Hematopoietic multipotent progenitor cell treated with erythropoietin and hydrocortisone succinate and interleukin-3 and kit ligand, for 4 days (in vitro differentiated cells): ENCODE measurements around the gene ULK2.
"Not testable (repeated sequence)": the region's sequence is repeated elsewhere in the genome, so short reads cannot be mapped to it uniquely, and the experiment has no call there.

Source experiments
- DNase-seq: peaks from one replicate; pipeline ENCODE4 v3.0.0-alpha.2; 2015

ULK2 gene

DNA sequence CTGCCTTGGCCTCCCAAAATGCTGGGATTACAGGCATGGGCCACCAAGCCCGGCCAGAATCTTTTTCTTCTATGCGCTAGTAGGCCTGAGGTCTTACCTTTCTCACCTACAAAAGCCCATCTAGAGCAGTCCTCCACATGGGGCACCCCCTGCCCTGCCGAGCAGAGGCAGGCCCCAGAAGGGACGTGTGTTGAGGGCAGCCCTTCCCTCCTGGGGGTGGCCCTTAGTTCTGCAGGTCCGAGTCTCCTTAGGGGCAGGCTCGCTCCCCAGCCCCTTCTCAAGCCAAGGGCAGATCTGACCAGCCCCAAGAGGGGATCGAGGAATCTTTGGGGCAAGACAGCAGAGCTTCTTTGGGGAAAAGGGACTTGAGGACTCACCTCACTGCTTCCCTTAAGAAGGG is 101.7 kb downstream of the ULK2 start:
- DNase-seq, result no peak

DNA sequence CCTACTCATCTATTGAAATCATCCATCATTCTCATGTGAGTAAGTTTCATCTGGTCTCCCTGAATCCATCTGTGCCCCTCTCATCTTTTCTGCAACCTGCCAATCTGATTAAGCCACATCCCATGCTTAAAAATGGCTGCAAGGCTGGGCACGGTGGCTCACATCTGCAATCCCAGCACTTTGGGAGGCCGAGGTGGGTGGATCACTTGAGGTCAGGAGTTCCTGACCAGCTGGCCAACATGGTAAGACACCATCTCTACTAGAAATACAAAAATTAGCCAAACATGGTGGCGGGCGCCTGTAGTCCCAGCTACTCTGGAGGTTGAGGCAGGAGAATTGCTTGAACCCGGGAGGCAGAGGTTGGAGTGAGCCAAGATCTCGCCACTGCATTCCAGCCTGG is 103.7 kb downstream of the ULK2 start:
- DNase-seq, result not testable (repeated sequence)

DNA sequence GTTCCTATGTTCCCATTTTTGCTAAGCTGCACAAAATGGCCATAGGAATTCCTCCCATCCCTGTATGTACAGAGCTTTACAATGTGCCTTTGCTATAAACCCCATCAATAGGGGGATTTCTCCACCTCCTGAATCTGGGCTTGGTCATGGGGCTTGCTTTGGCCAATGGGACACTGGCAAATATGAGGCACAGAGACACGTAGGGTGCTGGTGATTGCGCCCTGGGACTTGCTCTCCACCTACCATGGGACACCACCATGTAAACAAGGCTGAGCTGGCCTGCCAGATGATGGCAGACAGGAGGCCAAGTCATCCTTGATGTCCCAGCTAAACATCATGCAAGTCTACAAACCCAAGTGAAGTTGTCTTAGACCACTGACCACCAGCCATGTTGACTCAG is 104.3 kb downstream of the ULK2 start:
- DNase-seq, result no peak

DNA sequence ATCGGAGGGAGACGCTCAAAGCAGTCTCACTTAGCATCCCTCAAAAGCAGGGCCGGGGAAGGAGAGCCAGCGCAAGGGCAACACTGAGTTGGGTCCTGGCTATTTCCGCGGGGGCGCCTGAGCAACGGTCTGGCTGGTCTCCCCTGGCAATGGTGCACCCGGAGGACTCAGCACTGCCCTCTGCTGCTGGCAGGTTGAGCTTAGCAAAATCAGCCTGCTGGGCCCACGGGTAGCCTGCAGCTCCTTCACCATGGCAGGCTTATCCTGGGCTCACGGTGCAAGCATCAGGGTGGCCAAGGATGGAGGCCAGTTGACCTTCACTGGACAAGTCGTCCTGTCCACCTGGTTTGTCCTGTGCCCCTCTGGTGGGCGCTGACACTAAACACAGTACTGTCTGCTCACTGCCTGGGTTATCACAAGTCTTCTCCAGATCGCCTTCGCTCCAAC is 105.2 kb downstream of the ULK2 start:
- peak; percentile 82 for DNase-seq

DNA sequence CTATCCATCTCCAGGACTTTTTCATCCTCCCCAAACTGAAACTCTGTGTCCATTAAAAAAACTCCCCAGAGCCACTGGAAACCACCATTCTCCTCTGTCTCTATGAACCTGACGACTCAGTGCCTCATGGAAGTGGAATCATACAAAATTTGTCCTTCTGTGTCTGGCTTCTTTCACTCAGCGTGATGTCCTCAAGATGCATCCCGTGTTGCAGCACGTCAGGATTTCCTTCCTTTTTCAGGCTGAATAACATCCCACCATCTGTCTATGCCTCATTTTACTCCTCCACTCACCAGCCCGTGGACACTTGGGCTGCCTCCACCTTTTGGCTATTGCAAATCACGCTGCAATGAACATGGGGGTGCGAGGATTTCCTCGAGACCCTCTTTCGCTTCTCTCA is 107.0 kb downstream of the ULK2 start:
- no peak for DNase-seq

DNA sequence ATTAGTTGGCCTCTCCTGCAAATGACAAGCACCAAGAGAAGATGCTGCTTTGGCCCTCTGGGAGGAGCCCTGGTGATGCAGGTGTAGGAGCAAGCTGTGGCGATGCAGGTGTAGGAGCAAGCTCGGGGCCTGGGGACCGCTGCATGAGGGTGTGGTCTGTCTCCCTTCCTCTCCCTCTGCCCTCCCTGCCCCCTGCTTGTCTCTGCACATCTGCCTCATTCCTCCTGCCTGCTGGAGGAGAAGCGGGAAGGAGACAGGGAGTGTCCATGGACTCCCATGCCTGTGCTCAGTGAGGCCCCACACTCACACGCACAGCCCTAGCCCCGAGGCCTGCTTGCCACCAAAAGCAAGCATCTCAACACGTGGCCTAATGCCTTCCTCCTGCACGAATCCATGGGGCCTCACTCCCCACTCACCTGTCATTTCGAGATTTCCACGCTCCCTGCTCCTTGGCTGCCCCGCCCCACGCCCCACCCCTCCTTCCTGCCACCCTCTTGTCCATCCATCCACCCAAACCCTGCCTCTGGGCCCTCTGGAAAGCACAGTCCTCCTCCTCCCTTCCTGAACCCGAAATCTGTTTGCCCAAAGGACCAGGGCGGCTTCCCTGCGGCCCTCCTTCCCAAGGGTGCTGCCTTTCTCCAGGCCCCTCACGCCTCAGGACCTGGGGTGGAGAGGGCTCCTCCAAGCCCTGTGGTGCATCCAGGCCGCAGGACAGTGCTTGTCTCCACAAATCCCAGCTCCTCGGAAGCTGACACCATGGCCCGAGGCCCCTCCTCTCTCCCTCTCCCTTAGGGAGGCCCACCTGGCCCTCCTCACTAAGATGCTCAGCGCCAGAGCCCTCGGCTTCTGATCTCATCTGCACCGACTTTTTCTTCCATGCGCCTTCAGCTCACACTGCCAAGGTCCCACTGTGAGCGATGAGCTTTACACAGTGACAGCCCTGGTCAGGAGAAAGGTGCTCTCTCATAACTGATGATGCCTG is 107.9 kb downstream of the ULK2 start:
- no peak for DNase-seq

DNA sequence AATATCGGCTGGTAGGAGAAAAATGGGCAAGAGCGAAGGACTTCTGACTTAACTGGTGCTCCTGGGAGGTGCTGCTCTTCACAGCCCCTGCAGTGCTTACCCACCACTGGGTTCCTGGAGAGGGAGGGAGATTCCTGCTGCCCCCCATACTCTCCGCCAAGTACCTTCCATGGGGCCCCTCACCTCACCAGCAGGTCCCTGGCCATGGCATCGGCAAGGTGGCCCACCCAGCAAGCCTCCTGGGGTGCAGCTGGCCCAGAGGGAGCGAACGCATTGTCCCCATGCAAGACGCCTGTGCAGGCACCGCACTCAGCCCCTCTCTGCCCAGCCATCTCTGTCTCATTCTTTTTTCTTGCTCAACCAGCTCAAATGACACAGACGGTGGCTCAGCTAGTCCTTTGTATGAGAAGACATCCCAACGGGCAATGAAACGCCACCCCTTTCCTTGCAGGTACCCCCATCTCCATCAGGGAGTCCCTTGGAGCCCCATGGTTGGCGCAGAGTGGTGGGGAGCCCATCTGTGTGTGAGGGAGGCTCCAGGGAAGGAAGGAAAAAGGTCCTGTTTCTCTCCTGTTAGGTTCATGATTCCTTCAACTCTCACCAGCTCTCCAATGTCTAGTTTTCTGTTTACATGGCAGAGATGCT is 110.1 kb downstream of the ULK2 start:
- DNase-seq, result no peak

DNA sequence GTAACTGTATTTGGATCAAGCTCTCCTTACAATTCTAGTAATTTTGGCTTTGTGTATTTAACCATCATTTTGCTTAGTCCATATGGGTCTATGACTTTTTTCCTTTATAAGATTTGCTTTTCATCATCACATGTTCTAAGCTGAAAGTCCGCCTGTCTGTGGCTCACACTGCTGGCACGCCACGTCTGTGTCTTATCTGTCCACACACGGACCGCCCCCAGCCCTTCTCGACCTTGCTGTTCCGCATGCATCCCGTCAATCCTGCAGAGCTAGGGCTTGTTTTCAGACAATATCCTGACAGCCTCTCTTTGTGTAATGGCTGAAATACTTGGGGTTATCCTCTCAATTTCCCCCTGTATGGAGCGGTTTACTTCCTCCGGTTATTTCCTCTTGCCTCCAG is 111.2 kb downstream of the ULK2 start:
- DNase-seq, result peak; percentile 25

DNA sequence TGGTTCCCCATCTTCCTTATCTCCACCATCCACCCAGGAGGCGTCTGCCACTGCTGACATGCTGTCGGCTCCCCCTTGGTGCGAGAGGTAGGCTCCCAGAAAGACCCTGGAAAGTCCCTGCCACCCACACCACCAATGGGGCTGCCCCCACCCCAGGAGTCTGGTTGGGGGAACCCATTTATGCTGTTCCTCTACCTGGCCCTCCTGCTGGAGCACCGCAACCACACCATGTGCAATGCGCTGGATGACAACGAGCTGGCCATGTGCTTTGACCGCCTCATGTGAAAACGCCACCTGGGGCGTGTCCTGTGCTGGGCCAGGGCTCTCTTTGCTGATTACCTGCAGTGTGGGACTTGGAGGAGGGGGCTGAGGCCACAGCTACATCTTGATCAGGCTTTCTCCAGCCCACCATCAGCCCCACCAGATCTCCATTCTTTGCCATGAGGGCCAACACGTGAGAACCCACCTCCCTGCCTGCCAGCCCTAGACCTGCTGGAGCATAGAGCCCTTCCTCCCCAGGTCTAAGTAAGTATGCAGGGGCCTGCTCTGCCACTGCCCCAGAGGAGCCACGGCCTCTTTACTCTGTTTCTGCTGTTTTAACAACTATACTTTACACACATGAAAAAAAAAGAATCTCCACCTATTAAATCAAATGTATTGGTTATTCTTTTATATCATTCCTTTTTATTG is 111.8 kb downstream of the ULK2 start:
- no peak for DNase-seq

DNA sequence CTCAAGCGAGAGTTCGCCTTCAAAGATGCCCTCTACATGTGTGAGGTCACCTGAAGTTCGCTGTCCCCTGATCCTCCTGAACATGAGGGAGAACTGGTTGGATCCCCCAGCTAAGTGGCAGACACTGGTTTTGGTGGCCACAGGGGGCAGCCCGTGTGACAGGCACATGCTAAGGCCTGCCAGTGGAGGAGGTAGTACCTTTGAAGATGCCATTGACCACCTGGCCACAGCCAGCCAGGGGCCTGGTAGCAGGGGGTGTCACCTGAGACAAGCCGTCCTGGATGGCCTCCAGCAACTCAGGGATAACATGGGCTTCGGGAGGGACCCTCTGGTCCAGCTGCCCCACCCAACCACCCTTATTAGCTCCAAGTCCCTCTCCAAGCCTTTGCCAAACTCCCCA is 112.3 kb downstream of the ULK2 start:
- no peak for DNase-seq

DNA sequence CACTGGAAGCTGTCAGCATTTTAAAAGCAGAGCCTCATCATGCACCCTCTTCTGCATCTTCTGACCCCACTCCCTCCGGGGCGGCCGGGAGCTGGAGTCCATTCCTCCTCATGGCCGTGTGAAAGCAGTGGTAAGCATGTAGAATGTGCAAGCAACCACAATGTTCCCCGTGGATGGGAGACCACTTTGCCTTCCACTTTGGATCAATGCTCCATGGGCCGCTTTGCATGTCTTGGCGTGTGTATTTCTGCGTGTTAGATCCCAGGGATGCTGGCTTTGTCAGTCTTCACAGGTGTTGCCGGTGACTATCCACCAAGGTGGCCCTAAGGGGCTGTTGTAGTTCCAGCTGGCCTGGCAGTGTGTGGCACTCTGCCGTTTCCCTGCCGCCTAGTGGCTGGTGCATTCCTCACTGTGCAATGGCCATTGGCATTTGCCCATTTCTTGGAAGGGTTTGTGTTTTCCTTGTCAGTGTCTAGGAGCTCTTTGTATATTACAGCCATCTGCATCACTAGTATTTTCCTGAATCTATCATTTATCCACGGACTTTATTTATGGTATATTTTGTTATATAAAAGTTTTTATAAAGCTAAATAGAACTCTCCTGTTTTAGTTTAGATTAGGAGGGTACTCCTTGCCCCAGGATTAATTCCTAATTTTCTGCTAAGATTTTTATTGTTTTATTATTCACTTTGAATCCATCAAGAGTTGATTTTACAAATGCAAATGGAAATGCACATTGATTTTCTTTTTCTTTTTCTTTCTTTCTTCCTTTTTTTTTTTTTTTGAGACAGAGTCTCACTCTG is 113.9 kb downstream of the ULK2 start:
- DNase-seq, result peak; percentile 45

DNA sequence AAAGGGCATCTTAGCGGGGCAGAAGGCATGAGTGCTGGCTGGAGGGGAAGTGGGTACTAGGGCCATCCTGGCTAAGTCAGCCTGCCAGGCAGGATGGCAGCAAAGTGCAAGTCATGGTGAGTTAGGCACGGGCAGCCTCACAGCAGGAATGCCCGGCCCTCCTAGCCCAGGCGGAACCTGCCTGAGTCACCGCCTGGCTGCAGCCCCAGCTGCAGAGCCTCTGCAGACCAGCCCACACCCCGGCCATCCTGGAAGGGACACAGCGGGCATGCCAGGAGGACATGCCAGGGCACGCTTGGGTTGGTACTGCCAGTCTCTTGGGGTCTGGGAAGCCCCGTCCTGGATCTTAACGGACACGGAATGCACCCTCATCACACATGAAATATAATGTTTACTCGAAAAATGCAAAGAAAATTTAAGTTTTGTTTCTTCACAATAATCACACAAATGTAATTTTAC is 114.7 kb downstream of the ULK2 start:
- DNase-seq, result peak; percentile 88

DNA sequence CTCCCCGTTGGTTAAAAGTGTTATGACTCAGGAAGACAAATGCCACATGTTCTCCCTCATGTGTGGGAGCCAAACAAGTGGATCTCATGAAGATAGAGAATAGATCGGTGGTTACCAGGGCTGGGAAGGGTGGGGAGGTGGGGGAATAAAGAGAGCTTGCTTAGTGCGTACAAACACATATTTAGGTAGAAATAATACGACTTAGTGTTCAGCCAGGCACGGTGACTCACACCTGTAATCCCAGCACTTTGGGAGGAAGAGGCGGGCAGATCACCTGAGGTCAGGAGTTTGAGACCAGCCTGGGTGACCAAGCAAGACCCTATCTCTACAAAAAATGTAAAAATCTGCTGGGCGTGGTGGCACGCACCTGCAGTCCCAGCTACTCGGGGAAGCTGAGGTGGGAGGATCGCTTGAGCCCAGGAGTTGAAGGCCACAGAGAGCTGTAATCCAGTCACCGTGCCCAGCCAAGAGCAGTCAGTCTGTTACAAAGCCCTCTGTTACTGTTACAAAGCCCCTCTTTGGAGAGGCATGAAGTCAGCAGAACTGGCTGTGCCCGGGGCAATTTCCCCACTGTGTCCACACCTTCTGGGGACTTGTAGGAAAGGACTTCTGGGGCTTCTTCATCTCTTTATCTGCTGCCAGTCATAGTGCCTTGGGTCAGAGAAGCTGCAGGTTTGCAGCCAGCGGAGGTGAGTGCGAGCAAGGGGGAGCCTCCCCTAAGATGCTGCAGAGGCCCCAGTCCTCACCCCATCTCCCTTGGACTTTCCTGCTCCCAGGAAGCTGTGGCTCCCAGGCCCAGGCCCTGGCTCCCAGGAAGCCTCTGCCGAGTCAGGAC is 115.3 kb downstream of the ULK2 start:
- no peak for DNase-seq

DNA sequence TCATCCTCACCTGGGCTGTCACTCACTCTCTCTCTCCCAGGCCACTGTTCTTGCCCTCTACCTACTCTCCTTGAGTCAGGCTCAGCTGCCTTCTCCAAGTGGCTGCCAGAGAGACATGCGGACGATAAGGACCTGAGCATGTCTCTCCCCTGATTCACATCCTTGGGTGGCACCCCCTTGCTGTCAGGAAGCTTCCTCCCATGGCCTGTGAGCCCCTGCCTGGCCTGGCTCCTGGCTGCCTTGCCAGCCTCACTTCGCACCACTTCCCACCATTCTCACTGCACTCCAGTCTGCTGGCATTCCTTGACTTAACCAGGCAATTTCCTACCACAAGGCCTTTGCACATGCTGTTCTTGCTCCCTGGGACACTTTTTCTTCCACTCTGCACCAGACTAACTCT is 116.9 kb downstream of the ULK2 start:
- DNase-seq, result no peak

DNA sequence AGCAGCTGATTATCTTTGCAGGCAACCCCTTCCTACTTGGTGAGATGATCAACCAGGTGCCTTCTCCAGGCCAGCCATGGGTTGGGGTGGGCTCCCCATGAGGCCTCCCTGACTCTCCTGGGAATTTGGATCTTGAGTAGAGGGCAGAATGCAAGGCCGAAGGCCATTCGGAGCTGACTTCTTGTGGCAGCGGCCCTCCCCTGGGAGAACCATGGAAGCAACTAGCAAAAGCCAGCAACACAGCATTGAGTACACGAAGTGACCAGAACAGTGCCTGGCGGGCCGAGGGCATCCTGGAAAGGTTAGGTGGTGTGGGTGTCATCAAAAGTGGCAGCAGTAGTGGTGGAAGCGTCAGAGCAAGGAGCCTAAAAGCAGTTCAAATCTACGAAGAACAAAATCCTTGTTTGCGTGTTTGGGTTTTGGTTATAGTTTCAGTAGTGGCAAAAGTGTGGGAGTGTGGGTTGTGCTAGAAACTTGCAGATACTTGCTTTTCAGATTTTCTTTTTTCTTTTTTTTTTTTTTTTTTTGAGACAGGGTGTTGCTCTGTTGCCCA is 117.6 kb downstream of the ULK2 start:
- DNase-seq, result no peak

DNA sequence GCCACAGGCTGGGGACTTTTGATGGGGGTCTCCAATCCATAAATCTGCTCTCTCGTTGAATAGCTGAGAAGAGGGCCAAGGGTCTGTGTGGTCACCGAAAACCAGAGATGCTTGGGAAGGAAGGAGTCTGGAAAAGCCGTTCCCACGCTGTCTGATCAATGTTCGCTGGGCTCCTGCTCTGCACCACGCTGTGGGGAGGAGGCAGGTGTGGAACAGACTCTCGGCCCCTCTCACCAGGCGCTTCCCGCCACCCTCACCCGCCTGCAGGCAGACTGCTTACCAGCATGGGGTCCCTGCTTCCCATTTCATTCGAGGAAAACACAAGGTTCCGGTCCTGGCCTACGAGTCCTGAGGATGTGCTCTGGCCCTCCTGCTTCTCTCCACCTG is 118.9 kb downstream of the ULK2 start:
- no peak for DNase-seq

DNA sequence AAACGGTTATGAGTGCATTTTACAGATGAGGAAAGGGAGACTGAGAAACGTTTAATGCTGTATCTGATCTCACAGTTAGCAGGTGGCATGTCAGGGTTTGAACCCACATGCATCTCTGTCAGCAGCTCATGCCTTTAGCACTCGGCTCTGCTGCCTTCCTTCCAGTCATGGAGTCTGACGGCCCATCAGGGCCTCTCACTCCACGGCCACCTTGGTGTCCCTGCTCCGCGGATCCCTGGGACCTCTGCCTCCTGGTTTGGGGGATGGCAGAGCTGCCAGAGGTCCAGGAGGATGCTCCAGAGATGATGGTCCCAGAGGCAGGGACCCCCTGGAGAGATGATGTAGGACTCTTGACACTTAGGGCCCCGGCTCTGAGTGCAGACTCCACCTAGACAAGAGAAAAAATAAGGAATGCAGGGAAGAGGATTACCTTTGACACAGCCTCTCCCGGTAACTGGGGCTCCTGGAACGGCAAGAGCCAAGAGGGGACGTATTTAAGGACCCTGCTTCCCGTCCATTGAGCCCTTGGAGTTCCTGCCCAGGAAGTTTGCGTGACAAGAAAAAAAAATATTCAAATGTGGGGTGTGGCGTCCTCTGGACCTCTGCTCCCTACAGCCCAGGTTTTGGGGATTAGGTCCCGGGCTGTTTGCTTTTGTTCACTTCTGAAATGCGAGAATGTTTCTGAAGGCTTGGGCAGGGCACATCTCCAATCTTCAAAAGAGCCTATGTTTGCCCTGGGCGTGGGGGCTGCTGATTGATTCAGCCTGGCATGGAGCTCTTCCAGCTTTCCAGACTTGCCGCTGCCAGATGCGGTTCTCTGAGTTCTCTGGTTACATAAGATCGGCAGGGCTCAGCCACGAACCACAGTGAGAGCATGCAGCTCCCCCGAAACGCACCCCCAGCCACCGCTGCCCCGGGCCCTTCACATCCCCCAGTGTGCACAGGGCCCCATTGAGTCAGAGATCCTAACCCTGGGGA is 119.6 kb downstream of the ULK2 start, which contains the start of gene ALDH3A1:
Gene ALDH3A1, minus strand, starts transcription at position 470 of the 978 bp plus-strand sequence. CDS start 3,169 bp downstream, outside the sequence.
- no peak for DNase-seq

DNA sequence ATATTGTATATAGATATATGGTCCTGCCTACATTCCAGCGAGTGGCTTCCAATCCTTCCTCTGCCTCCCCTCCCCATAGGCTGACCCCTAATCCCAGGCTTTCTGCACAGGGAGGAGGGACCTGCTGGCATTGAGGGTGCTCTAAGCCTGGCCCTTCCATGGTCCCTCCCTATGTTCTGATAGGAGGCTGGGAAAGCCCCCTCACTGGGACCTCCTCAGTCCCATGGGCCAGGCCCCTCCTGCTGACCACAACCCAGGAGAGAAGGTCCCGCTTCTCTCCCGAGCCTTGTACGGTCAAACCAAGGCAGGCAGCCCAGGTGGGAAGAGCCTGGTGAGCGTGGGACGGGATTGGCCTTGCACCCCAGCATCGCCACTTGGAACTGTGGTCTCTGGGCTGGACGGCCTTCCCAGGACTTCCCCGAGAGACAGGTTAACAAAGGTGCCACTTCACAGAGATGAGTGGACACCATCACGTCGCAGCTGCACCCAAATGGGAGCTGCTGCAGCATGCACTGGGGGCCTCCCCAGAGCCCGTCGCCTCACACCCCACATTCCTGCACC is 120.5 kb downstream of the ULK2 start:
- DNase-seq, result no peak

DNA sequence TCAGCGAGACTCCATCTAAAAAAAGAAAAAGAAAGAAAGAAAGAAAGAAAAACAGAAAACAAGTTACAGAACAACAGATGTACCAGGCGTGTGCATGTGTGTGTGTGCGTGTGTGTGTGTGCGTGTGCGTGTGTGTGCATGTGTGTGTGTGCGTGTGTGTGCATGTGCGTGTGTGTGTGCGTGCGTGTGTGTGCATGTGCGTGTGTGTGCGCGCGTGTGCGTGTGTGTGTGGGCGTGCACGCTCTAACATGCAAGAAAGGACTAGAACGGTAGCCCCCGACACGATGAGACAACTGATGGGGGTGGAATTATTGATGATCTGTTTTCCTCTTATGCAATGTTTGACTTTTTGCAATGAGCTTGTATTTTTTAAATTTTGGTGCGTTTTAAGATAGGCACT is 121.2 kb downstream of the ULK2 start:
- DNase-seq, result no peak
